Tongue (tissue), 2 donors: ENCODE results near the gene CDKN2B-AS1. TPM values are rescaled to one million over a fixed set of nuclear protein-coding genes. Genes with fewer than 3 reads are reported as not detected.

Experiments
- DNase-seq: peaks from one replicate; pipeline ENCODE4 v3.0.0-alpha.2; 2015
- total RNA-seq: library from RNA; depleted of rRNA; stranded (reverse); fragments of >200 nt; gene quantifications from one replicate; pipeline ENCODE4 v1.2.3, GENCODE V29; 2014

The CDKN2B-AS1 gene
- total RNA-seq, 1 donor from 2014 or later: not detected

DNA sequence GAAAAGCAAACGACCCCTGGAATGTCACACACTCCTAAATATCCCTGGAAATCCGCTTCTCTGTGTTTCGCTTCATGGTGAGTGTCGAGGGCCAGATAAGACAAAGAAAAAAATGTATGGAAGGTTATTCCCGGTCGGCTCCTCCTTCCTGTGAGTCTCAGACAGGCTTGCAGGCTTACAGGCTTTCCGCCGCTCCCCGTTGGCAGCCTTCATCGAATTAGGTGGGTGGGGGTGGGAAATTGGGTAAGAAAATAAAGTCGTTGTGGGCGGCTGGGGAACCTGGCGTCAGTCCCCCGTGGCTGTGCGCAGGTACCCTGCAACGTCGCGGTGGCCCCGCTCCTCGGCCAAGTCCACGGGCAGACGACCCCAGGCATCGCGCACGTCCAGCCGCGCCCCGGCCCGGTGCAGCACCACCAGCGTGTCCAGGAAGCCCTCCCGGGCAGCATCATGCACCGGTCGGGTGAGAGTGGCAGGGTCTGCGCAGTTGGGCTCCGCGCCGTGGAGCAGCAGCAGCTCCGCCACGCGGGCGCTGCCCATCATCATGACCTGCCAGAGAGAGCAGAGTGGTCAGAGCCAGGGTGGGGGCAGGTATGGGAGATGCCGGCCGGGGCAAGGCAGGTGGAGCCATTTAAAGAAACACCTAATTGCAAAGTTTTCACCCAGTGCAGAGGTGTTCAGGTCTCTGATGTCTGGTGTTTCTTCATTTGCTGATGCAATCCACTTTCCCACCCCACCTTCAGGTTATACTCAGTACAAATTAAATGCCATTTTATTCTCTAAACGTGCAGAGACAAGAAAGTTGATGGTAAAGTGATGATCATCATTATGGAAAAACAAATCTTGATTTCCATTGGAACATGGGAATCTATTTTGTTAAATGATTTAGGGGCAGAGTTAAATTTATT, 11.4 kb downstream of the CDKN2B-AS1 start:
- DNase-seq: no peak

DNA sequence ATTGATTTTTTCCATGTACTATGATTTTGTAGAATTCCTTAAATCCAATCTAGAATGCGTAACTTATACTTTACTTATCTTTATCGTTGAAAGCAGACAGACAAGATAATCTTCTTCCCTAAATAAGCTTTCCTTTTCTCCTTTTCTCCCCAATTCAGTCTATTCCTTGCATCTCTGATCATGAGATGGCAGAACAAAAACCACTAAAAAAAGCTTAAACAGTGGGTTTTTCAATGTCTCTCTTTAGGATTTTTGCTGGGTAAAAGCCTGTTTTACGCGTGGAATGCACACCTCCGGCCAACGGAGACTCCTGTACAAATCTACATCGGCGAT, 13.8 kb downstream of the CDKN2B-AS1 start:
- no peak for DNase-seq

DNA sequence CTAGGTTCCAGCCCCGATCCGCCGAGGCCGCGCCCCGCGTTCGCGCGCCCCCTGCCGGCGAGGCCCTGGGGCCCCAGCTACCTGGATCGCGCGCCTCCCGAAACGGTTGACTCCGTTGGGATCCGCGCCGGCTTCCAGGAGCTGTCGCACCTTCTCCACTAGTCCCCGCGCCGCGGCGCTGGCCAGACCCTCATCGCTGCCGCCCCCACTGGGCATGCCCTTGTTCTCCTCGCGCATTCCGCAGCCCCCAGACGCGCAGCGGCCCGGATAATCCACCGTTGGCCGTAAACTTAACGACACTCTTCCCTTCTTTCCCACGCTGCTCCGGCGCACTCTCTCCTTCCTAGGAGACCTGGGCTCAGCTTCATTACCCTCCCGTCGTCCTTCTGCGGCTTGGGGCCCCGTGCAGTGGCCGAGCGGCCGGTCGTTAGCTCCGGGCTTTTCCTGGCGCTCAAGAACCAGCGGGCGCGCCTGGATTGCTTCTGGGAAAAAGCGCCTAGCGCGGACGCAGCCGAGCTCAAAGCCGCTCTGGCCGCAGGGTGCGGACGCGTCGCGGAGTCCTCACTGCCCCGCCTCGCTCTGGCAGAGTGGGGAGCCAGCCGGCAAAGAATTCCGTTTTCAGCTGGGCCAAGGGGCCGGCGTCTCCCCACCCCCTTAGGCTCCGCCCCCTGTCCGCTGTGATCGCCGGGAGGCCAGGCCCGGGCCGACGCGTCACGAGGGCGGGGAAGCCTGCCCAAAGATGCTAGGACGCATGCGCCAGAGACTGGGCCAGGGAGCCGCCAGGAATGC, 14.3 kb downstream of the CDKN2B-AS1 start, which contains the start of gene CDKN2B:
TSS of gene CDKN2B (minus strand) at position 589 of the 789 bp plus-strand sequence. CDS start at position 237, 352 bp downstream.
- peak; percentile 87 for DNase-seq

DNA sequence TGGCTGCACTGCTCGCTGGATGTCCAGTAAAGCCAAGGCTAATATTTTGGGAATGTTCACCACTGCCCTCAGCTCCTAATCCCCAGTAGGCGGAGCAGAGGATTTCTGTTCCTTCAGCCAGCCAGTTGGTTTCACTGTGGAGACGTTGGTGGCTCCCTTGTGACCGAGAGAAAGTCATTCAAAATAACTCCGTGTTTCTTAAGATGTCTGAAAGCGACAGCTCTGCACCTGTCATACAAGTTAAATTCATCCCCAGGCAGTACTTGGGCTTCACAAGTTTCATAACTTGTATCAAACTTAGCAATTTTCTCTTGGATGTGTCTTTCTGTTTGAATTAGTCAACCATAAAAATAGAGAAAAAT, 14.9 kb downstream of the CDKN2B-AS1 start:
- no peak for DNase-seq

DNA sequence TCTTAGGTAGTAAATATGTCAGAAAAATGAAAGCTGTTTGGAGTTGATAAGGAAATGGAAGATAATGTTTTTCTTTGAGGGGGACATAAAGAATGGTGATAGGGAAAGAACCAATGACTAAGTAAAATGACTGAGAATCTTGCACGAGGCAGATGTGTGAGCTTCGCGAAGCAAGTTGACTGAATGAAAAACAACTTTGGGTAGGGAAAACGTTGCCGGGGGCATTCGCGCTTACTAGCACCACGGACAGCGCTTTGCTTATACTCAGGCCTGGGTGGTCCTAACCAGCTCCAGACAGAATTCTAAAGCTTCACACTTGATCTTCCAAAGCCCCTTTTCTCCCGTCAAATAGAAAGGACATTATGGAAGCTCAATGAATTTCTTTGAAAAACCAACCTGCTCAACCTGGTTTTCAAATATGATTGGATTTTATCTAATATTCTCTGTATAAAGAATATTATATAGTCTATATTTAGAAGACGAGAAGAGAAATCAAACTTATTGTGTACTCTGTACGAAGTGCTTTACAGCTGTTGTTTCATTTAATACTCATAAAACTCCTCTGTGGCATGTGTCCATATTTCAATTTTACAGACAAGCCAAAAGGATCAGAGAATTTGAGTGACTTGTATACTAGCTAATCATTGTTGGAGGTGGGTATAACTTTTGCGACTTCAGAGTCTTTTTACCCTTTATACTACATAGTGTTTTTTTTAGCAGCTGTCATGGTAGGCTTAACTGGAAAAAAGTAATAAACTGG, 16.5 kb downstream of the CDKN2B-AS1 start:
- DNase-seq: peak; percentile 80

DNA sequence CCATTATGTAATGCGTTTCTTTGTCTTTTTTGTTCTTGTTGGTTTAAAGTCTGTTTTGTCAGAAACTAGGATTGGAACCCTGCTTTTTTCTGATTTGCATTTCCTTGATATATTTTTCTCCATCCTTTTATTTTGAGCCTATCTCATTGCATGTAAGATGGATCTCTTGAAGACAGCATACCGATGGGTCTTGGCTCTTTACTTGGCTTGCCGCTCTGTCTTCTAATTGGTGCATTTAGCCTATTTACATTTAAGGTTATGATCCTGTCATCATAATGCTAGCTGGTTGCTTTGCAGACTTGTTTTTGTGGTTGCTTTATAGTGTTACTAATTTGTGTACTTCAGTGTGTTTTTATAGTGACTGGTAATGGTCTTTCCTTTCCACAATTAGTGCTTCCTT, 27.8 kb downstream of the CDKN2B-AS1 start:
- DNase-seq: no peak

DNA sequence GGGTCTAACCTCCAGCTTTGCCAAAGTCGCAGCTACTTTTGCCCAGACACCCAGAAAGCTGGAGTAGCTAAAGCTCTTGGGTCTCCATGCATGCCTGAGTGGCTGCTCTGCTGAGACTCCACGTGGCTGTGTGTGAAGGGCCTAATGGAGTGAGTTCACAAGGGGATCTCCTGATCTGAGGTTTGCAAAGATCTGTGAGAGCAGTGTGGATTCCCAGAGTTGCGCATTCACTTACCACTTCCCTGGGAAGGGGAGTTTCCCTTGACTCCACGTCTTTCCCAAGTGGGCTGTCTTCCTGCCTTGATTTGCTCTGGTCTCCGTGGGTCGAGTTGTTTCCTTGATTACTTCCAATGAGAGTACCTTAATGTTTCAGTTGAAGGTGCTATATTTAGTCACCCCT, 32.1 kb downstream of the CDKN2B-AS1 start:
- no peak for DNase-seq

DNA sequence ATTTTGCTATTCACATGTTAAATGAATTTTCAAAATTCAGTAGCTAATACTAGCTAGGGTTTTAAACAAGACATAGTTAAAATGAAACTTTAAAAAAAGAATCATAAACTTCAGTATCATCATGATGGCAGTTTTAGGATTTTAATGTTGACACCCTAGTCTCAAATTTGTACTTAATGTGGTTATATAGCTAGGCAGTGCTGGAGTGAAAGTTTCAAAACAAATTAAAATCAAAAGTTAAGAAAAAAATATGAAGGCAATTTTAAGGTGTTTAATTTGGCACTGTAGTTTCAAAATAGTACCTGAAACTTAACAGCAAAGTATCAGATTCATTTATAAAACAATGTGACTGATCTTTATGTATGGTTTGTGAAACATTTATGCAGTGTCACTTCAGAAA, 33.8 kb downstream of the CDKN2B-AS1 start:
- no peak for DNase-seq

DNA sequence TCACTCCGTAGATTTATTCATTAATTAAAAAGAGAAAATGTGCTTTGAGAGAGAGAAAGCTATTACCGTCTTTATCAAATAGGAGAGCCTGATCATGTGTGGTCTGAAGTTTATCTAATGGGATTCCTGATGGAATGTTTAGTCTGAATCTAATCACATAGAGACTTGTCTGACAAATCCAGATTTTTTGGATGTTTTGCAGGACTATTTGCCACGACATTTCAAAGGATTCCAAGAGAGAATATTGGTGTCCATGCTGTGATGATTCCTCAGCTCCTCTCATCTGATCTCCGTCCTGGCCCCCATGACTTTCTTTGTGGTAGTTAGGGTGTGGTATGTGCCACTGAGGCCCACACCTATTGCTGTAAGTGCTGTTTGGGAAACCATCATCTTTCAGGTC, 34.6 kb downstream of the CDKN2B-AS1 start:
- DNase-seq: no peak

DNA sequence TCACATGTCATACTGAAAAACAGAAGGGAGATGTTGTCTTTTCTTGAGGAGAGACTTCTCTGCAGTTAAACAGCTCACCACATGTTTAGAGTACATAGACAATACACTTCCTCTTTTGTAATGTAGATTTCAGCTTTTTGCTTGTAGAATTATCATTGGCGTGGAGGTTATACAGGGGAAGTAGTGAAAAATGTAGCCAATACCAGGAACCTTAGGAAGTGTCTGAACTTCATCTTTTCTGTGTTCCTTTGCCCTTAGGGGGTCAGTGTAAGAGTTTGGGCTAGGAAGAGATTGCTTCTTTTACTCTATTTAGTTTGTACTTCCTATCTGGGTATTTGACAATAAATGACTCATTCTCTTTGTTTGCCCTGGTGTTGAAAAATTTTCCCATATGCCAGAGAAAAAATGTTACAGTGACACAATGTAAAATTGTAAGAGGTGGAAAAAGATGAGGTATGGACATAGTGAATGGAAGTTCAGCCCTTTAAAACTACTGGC, 35.6 kb downstream of the CDKN2B-AS1 start:
- no peak for DNase-seq

DNA sequence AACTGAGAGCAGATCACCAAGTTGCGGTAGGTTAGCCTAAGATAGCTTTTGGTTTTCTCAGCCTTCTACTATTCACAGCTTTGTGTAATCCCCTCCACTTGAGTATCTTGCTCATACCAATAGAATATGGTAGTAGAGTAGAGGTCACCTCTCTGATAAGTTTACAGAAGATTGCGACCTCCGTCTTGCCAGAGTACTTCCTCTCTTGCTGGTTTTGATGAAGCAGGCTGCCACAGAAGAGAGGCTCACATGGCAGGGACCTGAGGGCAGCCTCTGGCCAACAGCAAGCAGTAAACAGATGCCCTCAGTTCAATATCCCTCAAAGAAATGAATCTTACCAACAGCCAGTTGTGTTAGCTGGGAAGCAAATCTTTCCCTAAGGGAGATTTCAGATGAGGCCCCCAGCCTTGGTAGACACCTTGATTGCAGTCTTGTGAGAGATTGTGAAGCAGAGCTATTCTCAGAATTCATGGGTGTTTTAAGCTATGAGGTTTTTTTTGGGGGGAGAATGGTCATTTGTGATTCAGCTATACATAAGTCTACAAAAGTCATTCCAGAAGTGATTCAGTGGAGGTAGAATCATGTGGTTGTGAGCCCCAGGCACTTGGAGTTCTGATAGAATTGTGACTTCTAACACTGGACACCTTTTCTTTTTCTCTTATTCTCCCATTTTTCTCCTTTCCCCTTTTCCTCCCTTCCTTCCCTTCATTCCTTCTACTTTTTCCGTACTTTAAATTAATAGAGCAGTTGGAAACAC, 37.2 kb downstream of the CDKN2B-AS1 start:
- DNase-seq: no peak

DNA sequence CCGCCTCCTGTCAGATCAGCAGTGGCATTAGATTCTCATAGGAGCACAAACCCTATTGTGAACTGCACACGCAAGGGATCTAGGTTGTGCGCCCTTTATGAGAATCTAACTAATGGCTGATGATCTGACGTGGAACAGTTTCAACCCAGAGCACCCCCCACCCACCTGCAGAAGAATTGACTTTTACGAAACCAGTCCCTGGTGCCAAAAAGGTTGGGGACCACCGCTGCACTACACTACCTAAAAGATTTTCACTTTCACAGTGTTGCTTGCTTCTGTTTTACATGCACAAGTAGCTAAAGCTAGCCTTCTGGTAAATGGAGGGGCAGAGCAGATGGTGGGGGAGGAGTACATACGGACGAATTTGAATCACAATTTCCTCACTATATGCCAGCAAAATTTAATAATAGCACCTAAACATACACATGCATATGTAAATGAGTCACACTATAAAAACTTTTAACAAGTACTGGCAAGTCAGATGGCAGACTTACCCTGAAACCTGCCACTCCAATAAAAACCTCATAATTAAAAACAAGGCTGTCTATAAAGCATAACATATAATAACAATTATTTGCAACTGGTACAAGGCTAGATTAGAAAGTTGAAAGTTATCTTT, 38.5 kb downstream of the CDKN2B-AS1 start:
- DNase-seq: no peak

DNA sequence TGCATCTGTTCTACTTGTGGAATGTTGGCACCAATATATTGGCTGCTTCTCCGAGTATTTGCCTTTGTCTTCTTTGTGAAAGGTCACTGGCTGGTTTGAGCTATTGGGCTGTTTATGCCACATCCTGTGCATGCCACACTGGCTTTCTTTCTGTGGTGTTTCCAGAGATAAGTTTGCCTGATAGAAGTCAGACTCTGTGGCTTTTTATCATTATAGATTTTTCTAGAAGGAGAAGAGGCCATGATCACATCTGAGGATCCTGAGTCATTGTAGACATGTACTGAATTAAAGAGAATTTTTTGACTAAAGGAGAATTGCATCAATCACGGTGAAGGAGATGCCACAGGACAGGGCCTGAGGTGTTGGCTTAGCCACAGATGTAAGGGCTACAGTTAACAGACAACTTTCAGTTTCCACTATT, 41.0 kb downstream of the CDKN2B-AS1 start:
- DNase-seq: no peak

DNA sequence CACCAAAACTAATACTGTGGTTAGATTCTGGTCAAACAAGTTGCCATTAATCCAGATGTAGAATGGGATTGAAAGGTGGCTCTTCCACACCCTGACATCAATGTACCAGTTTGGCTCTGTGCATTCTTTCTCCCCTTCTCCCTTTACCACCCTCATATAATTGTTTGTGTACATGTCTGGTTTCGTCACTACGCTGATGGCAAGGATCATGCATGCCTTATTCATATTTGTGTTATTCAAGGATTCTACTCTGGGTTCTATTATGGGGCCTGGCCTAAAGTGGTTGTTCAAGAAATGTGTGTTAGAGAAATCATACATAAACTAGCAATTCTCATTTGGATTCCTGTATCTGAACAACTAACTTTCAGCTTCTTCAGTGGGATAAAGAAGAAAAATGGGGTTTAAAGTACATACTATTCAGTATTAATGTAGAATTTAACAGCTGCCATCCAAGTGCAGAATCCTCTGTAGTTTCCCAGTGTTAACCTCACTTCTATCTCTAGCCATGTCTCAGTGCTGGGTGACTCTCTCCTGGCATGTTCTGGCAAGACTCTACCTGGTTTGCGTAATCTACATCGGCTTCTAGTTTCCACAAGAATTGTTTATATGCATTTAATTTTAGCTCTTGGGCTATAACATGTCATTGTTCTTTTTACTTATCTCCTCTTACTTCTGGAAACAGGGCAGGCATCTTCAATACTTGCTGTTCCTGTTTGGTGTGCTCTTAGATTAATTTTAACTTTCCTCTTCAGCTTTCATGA, 42.5 kb downstream of the CDKN2B-AS1 start:
- no peak for DNase-seq

DNA sequence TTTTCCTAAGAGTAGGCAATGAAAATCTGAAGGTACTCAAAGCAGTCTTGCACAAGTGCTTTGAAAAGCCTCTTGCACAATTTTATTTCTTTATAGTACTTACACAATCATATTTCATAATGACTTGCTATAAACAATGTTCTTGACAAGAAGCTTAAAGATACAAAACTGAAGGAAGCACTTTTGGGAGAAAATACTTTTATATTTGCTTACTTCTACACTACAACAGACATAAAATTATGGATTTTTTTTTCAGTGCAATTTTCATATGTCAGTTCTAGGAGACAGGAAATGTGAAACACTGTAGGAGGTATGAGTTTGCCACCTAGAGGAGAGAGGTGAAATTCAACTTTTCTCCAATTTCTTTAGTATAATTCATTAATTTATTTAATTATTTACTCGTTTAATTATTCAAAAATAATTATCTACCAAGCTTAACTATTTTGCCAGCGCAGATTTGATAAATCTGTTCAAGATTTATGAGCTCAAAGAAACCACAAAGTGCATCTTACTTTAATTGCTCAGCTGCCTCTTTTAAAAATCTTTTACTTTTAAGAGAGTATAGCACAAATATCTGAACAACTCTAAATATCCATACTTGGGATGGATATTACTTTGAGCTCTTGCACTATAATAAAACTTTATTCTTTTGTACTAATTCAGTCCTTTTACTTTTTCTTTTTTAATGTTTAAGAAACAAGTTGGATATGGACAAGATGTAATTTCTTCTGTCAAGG, 43.5 kb downstream of the CDKN2B-AS1 start:
- no peak for DNase-seq

DNA sequence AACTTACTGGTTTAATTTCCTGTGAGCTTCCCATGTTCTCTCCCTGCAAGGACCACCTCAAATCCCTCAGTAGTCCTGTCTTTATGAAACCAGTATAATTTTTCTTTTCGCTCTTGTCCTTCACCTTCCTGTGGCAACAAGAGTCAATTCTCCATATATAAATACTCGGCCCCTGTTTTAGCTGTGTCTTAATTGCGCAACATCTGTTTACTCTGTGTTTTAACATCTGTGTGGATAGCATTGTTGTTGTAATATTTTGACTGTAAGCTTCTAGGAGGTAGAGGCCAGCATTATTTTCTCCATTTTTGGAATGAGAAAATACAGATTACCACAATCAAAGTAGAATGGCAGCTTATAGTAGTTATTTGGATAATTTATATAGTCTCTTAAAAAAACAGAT, 44.7 kb downstream of the CDKN2B-AS1 start:
- DNase-seq: no peak

DNA sequence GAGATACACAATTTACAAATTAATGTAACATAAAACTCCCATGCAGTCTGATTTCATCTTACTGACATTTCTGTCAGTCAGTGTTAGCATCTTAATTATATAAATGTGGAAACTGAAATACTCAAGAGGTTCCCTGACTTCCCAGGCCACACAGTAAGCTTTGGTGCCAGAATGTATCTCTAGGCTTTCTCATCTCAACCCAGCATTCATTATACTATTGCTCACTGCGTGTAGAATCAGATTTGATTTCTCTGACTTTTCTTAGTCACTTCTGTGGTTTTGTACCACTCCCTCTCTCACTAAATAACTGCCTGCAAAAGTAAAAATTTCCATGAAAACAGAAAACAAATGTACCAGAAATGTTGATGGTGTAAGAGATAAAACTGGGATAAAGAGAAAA, 46.2 kb downstream of the CDKN2B-AS1 start:
- DNase-seq: no peak

DNA sequence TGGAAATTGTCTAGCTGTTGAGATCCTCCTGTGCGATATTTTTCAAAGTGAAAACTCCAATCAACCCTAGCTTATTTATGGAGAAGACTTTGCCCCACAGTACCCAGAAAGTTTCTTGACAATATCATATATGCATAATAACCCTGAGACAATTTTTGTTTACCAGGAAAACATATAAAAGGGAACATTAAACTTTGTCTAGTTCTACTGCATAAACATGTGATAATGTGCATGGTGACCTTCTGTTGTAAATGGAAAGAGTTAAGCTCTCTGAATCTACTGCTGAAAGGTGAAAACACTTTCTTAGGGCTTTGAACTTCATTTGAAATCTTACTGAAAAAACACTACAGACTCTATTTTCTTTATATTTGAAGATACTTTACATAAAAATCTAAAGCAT, 46.8 kb downstream of the CDKN2B-AS1 start:
- DNase-seq: no peak

DNA sequence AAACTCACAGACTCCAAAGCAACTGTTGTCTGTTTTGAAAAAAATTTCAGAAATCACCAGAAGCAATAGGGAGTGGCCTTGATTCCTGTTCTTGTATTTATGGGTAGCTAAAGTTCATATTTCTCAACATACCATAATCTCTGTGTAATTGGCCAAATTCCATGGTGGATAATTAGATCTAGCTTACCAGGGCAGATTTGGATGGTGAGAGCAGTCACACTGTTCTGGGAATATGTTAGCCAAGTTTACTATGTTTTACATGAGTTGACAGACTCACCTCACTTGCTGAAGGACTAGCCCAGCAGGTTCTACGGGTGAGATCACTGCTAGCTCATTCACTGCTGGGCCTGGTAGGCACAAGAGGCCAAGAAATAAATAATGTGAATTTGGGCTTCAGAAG, 47.2 kb downstream of the CDKN2B-AS1 start:
- DNase-seq: peak; percentile 22

DNA sequence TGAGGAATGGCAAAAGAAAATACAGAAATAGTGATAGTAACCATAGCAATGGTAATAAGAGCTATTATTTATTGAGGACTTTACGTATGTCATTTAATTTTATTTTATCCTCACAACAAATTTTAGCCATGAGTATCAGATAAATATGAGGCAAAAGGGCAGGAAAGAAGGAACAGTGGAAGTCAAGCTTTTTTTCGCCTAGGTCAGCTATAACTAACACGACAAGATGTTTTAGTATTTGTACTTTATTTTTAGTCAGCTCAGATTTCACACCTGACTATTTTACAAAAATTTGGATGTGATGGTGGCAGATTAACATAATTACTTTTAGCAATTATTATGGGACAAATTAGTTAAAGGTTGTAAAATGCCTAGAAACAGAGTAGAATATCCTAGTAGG, 49.3 kb downstream of the CDKN2B-AS1 start:
- DNase-seq: no peak
